Neural cell (in vitro differentiated cells): ENCODE data around the gene TMEM170A. TPM values are rescaled to one million over a fixed set of nuclear protein-coding genes. Genes with fewer than 3 reads are reported as not detected.
A peak's percentile ranks its signal among the peaks of the same experiment; 100 is the strongest.

Experiments
- H2AFZ ChIP-seq: fragments of 200-600, 300-800 bp; sonication (generic), shearing (Covaris generic); 2 replicates; pipeline ENCODE4 v1.6.0; 2014; ENCODE audit warnings: low read depth, mild to moderate bottlenecking, antibody characterized with exemption, low read length, moderate library complexity
- H3F3A ChIP-seq: fragments of 200-600 bp; shearing (Covaris generic); 2 replicates; pipeline ENCODE4 v1.6.1; 2016; ENCODE audit warnings: mild to moderate bottlenecking, moderate library complexity, mixed read lengths, antibody characterized with exemption, low read length; ENCODE audit not compliant: insufficient read depth, poor library complexity, severe bottlenecking
- H3K27ac ChIP-seq: fragments of 200-600, 300-800 bp; sonication (generic), shearing (Covaris generic); 2 replicates; pipeline ENCODE4 v1.5.1; 2014; ENCODE audit warnings: mild to moderate bottlenecking, low read length, moderate library complexity
- H3K27me3 ChIP-seq: fragments of 300-800, 200-600 bp; sonication (generic), shearing (Covaris generic); 2 replicates; pipeline ENCODE4 v1.6.0; 2014; ENCODE audit warnings: mild to moderate bottlenecking, low read depth, low read length, moderate library complexity; ENCODE audit not compliant: insufficient read depth
- H3K36me3 ChIP-seq: fragments of 300-800, 200-600 bp; sonication (generic), shearing (Covaris generic); 2 replicates; pipeline ENCODE4 v1.5.1; 2014; ENCODE audit warnings: mild to moderate bottlenecking, antibody characterized with exemption, low read length, moderate library complexity; ENCODE audit not compliant: insufficient read depth
- H3K4me2 ChIP-seq: fragments of 300-800, 200-600 bp; sonication (generic), shearing (Covaris generic); 2 replicates; pipeline ENCODE4 v1.6.0; 2014; ENCODE audit warnings: mild to moderate bottlenecking, low read length
- H3K4me3 ChIP-seq: fragments of 300-800, 200-600 bp; sonication (generic), shearing (Covaris generic); 2 replicates; pipeline ENCODE4 v1.5.1; 2014; ENCODE audit warnings: mild to moderate bottlenecking, low read length, moderate library complexity
- H3K79me2 ChIP-seq: fragments of 200-600 bp; shearing (Covaris generic); replicated peaks from 2 replicates; pipeline ENCODE4 v1.6.0; 2014; ENCODE audit warnings: mild to moderate bottlenecking, low read length, moderate library complexity; ENCODE audit not compliant: insufficient read depth
- H3K9ac ChIP-seq: fragments of 300-800, 200-600 bp; sonication (generic), shearing (Covaris generic); 2 replicates; pipeline ENCODE4 v1.6.1; 2016; ENCODE audit warnings: mild to moderate bottlenecking, low read length, mixed read lengths
- H3K9me2 ChIP-seq: fragments of 200-600 bp; shearing (Covaris generic); 2 replicates; pipeline ENCODE4 v1.6.1; 2016; ENCODE audit warnings: mild to moderate bottlenecking, low read length, mixed read lengths; ENCODE audit not compliant: insufficient read depth
- H3K9me3 ChIP-seq: fragments of 200-600, 300-800 bp; sonication (generic), shearing (Covaris generic); 2 replicates; pipeline ENCODE4 v1.6.1; 2016; ENCODE audit warnings: mild to moderate bottlenecking, mixed run types, low read length, moderate library complexity, mixed read lengths
- H4K20me1 ChIP-seq: fragments of 200-600 bp; shearing (Covaris generic); 2 replicates; pipeline ENCODE4 v1.6.1; 2016; ENCODE audit warnings: mild to moderate bottlenecking, mixed run types; ENCODE audit not compliant: insufficient read depth
- CTCF ChIP-seq: fragments of 450-650 bp; IDR thresholded peaks from 2 replicates; pipeline ENCODE4 v1.5.1; 2014; ENCODE audit warnings: antibody characterized with exemption, mild to moderate bottlenecking, moderate library complexity; ENCODE audit not compliant: poor library complexity, severe bottlenecking
- EP300 ChIP-seq: fragments of 450-650 bp; conservative IDR thresholded peaks from 2 replicates; pipeline ENCODE4 v1.6.1; 2014; ENCODE audit warnings: antibody characterized with exemption, mild to moderate bottlenecking, moderate library complexity; ENCODE audit not compliant: poor library complexity, severe bottlenecking
- EZH2 ChIP-seq: fragments of 200-600, 300-800 bp; shearing (Covaris generic), sonication (generic); IDR thresholded peaks from 2 replicates; pipeline ENCODE4 v1.6.1; 2014; ENCODE audit warnings: antibody characterized with exemption, low read length, borderline replicate concordance, mild to moderate bottlenecking; ENCODE audit not compliant: insufficient read depth, poor library complexity, severe bottlenecking
- MXI1 ChIP-seq: fragments of 450-650 bp; conservative IDR thresholded peaks from 2 replicates; pipeline ENCODE4 v1.6.1; 2014; ENCODE audit warnings: antibody characterized with exemption, mild to moderate bottlenecking; ENCODE audit not compliant: poor library complexity, severe bottlenecking
- POLR2AphosphoS5 ChIP-seq: IDR thresholded peaks from 2 replicates; pipeline ENCODE4 v1.6.1; 2012
- RAD21 ChIP-seq: fragments of 450-650 bp; conservative IDR thresholded peaks from 2 replicates; pipeline ENCODE4 v1.6.1; 2014; ENCODE audit warnings: antibody characterized with exemption, mild to moderate bottlenecking, moderate library complexity
- REST ChIP-seq: IDR thresholded peaks from 2 replicates; pipeline ENCODE4 v1.6.1; 2012; ENCODE audit warnings: borderline replicate concordance
- SMC3 ChIP-seq: fragments of 450-650 bp; conservative IDR thresholded peaks from 2 replicates; pipeline ENCODE4 v1.6.1; 2014; ENCODE audit warnings: antibody characterized with exemption, mild to moderate bottlenecking, moderate library complexity; ENCODE audit not compliant: poor library complexity
- TAF1 ChIP-seq: IDR thresholded peaks from 2 replicates; pipeline ENCODE4 v1.6.1; 2012; ENCODE audit warnings: low read depth
- polyA plus RNA-seq: library from polyadenylated mRNA; depleted of rRNA; stranded (reverse); fragments of >200 nt; gene quantifications from 2 replicates; pipeline ENCODE4 v1.2.3, GENCODE V29; 2014

The TMEM170A gene
- polyA plus RNA-seq, 1 donor from 2014 or later: 35.9 TPM

- Histone ChIP-seq H3K9me2 (no peaks in the 10 kb centered on the region), H3K79me2 (no peaks in the 10 kb centered on the region), H3F3A (no peaks in the 10 kb centered on the region), H3K36me3 (no peaks in the 10 kb centered on the region), H3K9me3 (no peaks in the 10 kb centered on the region), H3K27ac (no peak overlapping the region), H4K20me1 (no peaks in the 10 kb centered on the region), H3K27me3 (no peaks in the 10 kb centered on the region), H2AFZ (no peak overlapping the region), H3K4me2 (no peak overlapping the region), H3K4me3 (no peak overlapping the region), H3K9ac (no peak overlapping the region)
- TF ChIP-seq SMC3: peak; percentile 85
- no peak for TF ChIP-seq TAF1
- TF ChIP-seq REST: no peak
- TF ChIP-seq POLR2AphosphoS5: no peak
- TF ChIP-seq MXI1: peak; percentile 29
- TF ChIP-seq EZH2: no peak
- peak; percentile 83 for TF ChIP-seq RAD21
- TF ChIP-seq CTCF: peak; percentile 86
Observed at GRCh38 chr16:75471723-75472633, 7.5 kb upstream of the TMEM170A start.

- no peak overlapping the region for H3K4me2 ChIP-seq
- H3K36me3 ChIP-seq: no peaks in the 10 kb centered on the region
- H3K79me2 ChIP-seq: peaks cover 14% of the 10 kb centered on the region
- no peak overlapping the region for H3K9ac ChIP-seq
- no peaks in the 10 kb centered on the region for H4K20me1 ChIP-seq
- H3K4me3 ChIP-seq: no peak overlapping the region
- H3K27me3 ChIP-seq: no peaks in the 10 kb centered on the region
- TF ChIP-seq SMC3: no peak
- TF ChIP-seq TAF1: no peak
- TF ChIP-seq EP300: no peak
- no peak for TF ChIP-seq MXI1
- TF ChIP-seq CTCF: no peak
- TF ChIP-seq REST: no peak
- TF ChIP-seq RAD21: no peak
- TF ChIP-seq EZH2: no peak
- no peak for TF ChIP-seq POLR2AphosphoS5
- H3K27ac ChIP-seq: no peak overlapping the region
- H3K9me2 ChIP-seq: no peaks in the 10 kb centered on the region
- H3K9me3 ChIP-seq: no peaks in the 10 kb centered on the region
- no peaks in the 10 kb centered on the region for H3F3A ChIP-seq
- H2AFZ ChIP-seq: no peak overlapping the region
Observed at GRCh38 chr16:75466760-75467159, 2.3 kb upstream of the TMEM170A start.
